GM12878 (cell line): ENCODE results near the gene NOS1AP. TPM values are rescaled to one million over a fixed set of nuclear protein-coding genes. Genes with fewer than 3 reads are reported as not detected.

Experiments used
- ATAC-seq: fragments of 200-7000 bp; cut with Tn5 transposase; 3 replicates; pipeline ENCODE4 v1.9.1; 2020; ENCODE audit warnings: mild to moderate bottlenecking, moderate library complexity
- BruUV-seq: library from RNA; stranded (reverse); fragments of 400-500 nt; replicated peaks from 2 replicates; lab custom pipeline; 2021; lab: Mats Ljungman, UMichigan
- CTCF ChIA-PET: fragments of 300-600 bp; sonication (Branson Sonifier 250); formaldehyde crosslinking; extraction: SDS; loops from one replicate; lab custom pipeline; 2021; ENCODE audit warnings: inconsistent platforms; lab: Yijun Ruan, JAX
- POLR2A ChIA-PET: fragments of 350-600 bp; formaldehyde crosslinking; extraction: SDS; loops from one replicate; lab custom pipeline; 2021; ENCODE audit warnings: inconsistent platforms; lab: Charles Lee
- RAD21 ChIA-PET: fragments of 300-600 bp; sonication (Branson Sonifier 250); formaldehyde crosslinking; loops from one replicate; lab custom pipeline; 2023; ENCODE audit warnings: antibody characterized with exemption; ENCODE audit not compliant: unreplicated experiment; lab: Charles Lee
- SMC1A ChIA-PET: fragments of 300-600 bp; sonication (Branson Sonifier 250); formaldehyde crosslinking; loops from one replicate; lab custom pipeline; 2023; ENCODE audit not compliant: unreplicated experiment, uncharacterized antibody; lab: Charles Lee
- DNase-seq: peaks from one replicate; pipeline ENCODE4 v3.0.0-alpha.2; 2011; ENCODE audit warnings: low read depth, low spot score
- FAIRE-seq: peaks from 3 replicates; lab custom pipeline; 2011; peaks lifted over from hg19 to GRCh38; lab: Jason Lieb, UNC
- H2AFZ ChIP-seq: 2 replicates; pipeline ENCODE4 v1.6.0; 2011; ENCODE audit warnings: low read depth, low read length, control low read depth; ENCODE audit not compliant: control insufficient read depth
- H3K27ac ChIP-seq: 2 replicates; pipeline ENCODE4 v1.5.1; 2011; ENCODE audit warnings: control low read depth; ENCODE audit not compliant: control insufficient read depth, insufficient read depth
- H3K27me3 ChIP-seq, 2 experiments: replicated peaks in 1 of 2; 2 replicates each; pipeline versions ENCODE4 v1.6.0 to v1.6.1; 2011; ENCODE audit warnings: low read length in 1 of 2; ENCODE audit not compliant: control insufficient read depth in 2 of 2, insufficient read depth in 2 of 2
- H3K36me3 ChIP-seq, 2 experiments: 2 replicates each; pipeline ENCODE4 v1.5.1; 2011; ENCODE audit warnings: low read length in 1 of 2; ENCODE audit not compliant: control insufficient read depth in 2 of 2, insufficient read depth in 2 of 2
- H3K4me1 ChIP-seq: 2 replicates; pipeline ENCODE4 v1.6.1; 2011; ENCODE audit warnings: mild to moderate bottlenecking, low read length, moderate library complexity, mixed read lengths; ENCODE audit not compliant: control insufficient read depth, insufficient read depth
- H3K4me2 ChIP-seq: 2 replicates; pipeline ENCODE4 v1.6.0; 2011; ENCODE audit warnings: control low read depth; ENCODE audit not compliant: control insufficient read depth, insufficient read depth
- H3K4me3 ChIP-seq: fragments of 200-600 bp; sonication (generic); 2 replicates; pipeline ENCODE4 v1.5.1; 2016
- H3K79me2 ChIP-seq: 2 replicates; pipeline ENCODE4 v1.6.0; 2011; ENCODE audit warnings: low read length; ENCODE audit not compliant: control insufficient read depth, insufficient read depth
- H3K9ac ChIP-seq: 2 replicates; pipeline ENCODE4 v1.8.0; 2011; ENCODE audit warnings: low read length, control low read depth, mixed read lengths; ENCODE audit not compliant: control insufficient read depth, insufficient read depth
- H3K9me3 ChIP-seq: replicated peaks from 3 replicates; pipeline ENCODE4 v1.5.1; 2011; ENCODE audit warnings: mild to moderate bottlenecking, low read length; ENCODE audit not compliant: control insufficient read depth, insufficient read depth
- H4K20me1 ChIP-seq: 2 replicates; pipeline ENCODE4 v1.6.0; 2011; ENCODE audit not compliant: control insufficient read depth, insufficient read depth
- BCL11A ChIP-seq: IDR thresholded peaks from 2 replicates; pipeline ENCODE4 v1.6.1; 2011; ENCODE audit warnings: low read depth, low read length
- E2F8 ChIP-seq: fragments of 450-650 bp; IDR thresholded peaks from 2 replicates; pipeline ENCODE4 v1.6.1; 2018; ENCODE audit warnings: mild to moderate bottlenecking, low read depth, moderate library complexity; ENCODE audit not compliant: partially characterized antibody
- EP300 ChIP-seq, 2 experiments: fragments of 150-350 bp in 1 of 2; IDR thresholded peaks; 2 replicates each; pipeline ENCODE4 v1.6.1; 2011 to 2012; ENCODE audit warnings: low read depth in 2 of 2, low read length in 2 of 2, borderline replicate concordance in 1 of 2, improper control_type of control experiment in 1 of 2, inconsistent platforms in 1 of 2; ENCODE audit not compliant: control insufficient read depth in 1 of 2
- IRF4 ChIP-seq: IDR thresholded peaks from 2 replicates; pipeline ENCODE4 v1.6.1; 2011; ENCODE audit warnings: low read depth, low read length
- MYB ChIP-seq: fragments of 150-350 bp; IDR thresholded peaks from 2 replicates; pipeline ENCODE4 v1.6.1; 2014; ENCODE audit warnings: mild to moderate bottlenecking, low read depth, low read length, borderline replicate concordance
- PBX3 ChIP-seq: IDR thresholded peaks from 2 replicates; pipeline ENCODE4 v1.6.1; 2011; ENCODE audit warnings: mild to moderate bottlenecking, low read depth, low read length, moderate library complexity; ENCODE audit not compliant: insufficient replicate concordance
- POU2F2 ChIP-seq: IDR thresholded peaks from 3 replicates; pipeline ENCODE4 v1.6.1; 2011; ENCODE audit warnings: low read depth, mild to moderate bottlenecking, low read length, borderline replicate concordance
- RAD21 ChIP-seq: IDR thresholded peaks from 2 replicates; pipeline ENCODE4 v1.6.1; 2011; ENCODE audit warnings: mild to moderate bottlenecking, low read depth, low read length, moderate library complexity; ENCODE audit not compliant: insufficient read depth
- RFX5 ChIP-seq: IDR thresholded peaks from 2 replicates; pipeline ENCODE4 v1.6.1; 2011; ENCODE audit warnings: low read depth, low read length, improper control_type of control experiment
- STAT1 ChIP-seq: fragments of 450-650 bp; conservative IDR thresholded peaks from 2 replicates; pipeline ENCODE4 v1.6.1; 2014; ENCODE audit warnings: antibody characterized with exemption, mild to moderate bottlenecking
- WRNIP1 ChIP-seq: IDR thresholded peaks from 2 replicates; pipeline ENCODE4 v1.6.1; 2011; ENCODE audit warnings: low read depth, low read length, improper control_type of control experiment, borderline replicate concordance
- ZBED1 ChIP-seq: IDR thresholded peaks from 2 replicates; pipeline ENCODE4 v1.6.1; 2016; ENCODE audit warnings: borderline replicate concordance
- ZNF217 ChIP-seq: fragments of 450-650 bp; IDR thresholded peaks from 2 replicates; pipeline ENCODE4 v1.6.1; 2017; ENCODE audit warnings: antibody characterized with exemption, mild to moderate bottlenecking
- WGBS: methylation state at CpG from one replicate; pipeline ENCODE4 v1.1.6; 2016; ENCODE audit warnings: low lambda C conversion rate; ENCODE audit not compliant: insufficient replicate concordance, insufficient coverage; ENCODE audit errors: missing lambda C conversion rate; 5-methylcytosine and 5-hydroxymethylcytosine counted together
- in situ Hi-C: fragments of 300-500 bp; cut with MboI; formaldehyde crosslinking; loops from 9 replicates; pipeline ENCODE4 v1.14.3; 2018; ENCODE audit warnings: mixed read lengths
- intact Hi-C: fragments of 100-400 bp; cut with micrococcal nuclease; formaldehyde crosslinking; loops from one replicate; pipeline ENCODE4 v1.14.2; 2022; ENCODE audit not compliant: unreplicated experiment
- polyA plus RNA-seq, 11 experiments: library from polyadenylated mRNA; depleted of rRNA in 4 of 11; unstranded in 6 of 11; stranded (reverse) in 5 of 11; fragments of >200 nt; fragmentation: Nextera tagmentation in 4 of 11; fragmentation: Illumina TruSeq in 1 of 11; extraction: Ambion mirVana in 4 of 11; extraction: Trizol in 1 of 11; gene quantifications; 1 replicate in 1 of 11; 2 replicates in 10 of 11; pipeline versions ENCODE4 v1.2.1 to v1.2.3, GENCODE V29; 2011 to 2016; ENCODE audit warnings: inconsistent platforms in 2 of 11, missing spikeins in 2 of 11, low read depth in 1 of 11
- total RNA-seq, 4 experiments: library from RNA; depleted of rRNA in 3 of 4; stranded (reverse); fragments of >200 nt in 3 of 4; fragmentation: Illumina TruSeq in 1 of 4; extraction: Trizol in 1 of 4; gene quantifications; 2 replicates each; pipeline versions ENCODE4 v1.2.1 to v1.2.3, GENCODE V29; 2013 to 2021
- TF ChIP-seq, protein P1 (sequence below): IDR thresholded peaks from 2 replicates; pipeline ENCODE4 v1.6.1; 2012; ENCODE audit warnings: low read depth, low read length, improper control_type of control experiment
- TF ChIP-seq, protein P2 (sequence below): fragments of 150-350 bp; IDR thresholded peaks from 2 replicates; pipeline ENCODE4 v1.6.1; 2016; ENCODE audit warnings: low read depth, low read length

Gene NOS1AP
- total and polyA plus RNA-seq, 10 of the 15 experiments (the other 5 are each of a cell fraction or from before 2014, with no cell fraction given), result 0.03 to 0.15 TPM; not detected in 8

DNA sequence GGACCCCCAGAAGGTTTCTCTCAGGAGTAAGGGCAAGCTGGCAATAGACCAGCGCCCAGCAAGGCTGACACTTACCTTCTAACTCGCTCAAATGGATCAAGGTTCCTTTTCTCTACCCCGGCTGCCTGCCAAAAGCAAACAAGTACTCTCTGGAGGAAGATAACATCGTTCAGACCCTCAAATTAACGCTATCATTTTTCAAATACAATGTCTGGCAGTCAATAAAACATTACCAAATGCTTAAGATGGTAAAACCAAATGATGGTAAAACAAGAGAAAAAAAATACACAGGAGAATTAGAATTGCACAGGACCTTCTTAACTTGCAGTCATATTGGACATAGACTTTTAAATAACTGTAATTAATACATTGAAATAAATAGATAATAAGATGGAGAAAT is 159.1 kb downstream of the NOS1AP start:
- peaks cover 8% of the 10 kb centered on the region for H3K4me1 ChIP-seq
- DNase-seq (no peak), ATAC-seq (no peak), FAIRE-seq (no peak)
- ChIA-PET SMC1A (interaction anchor here (0.8 kb wide), 1 partner anchor 10 kb away, joined by 3 read pairs; no protein-coding TSS in a partner anchor), RAD21 (no interaction called here), POLR2A (no interaction called here), CTCF (no interaction called here)
- H3K79me2 ChIP-seq, result no peaks in the 10 kb centered on the region
- no peaks in the 10 kb centered on the region for H3K9me3 ChIP-seq
- TF ChIP-seq RFX5 (no peak), IRF4 (no peak), BCL11A (no peak), MYB (no peak), EP300 (IDR thresholded peaks at IDR 0.05; ENCODE audit: borderline replicate concordance in 1 of 2, control insufficient read depth in 1 of 2, low read depth in 2 of 2, low read length in 2 of 2) (no peak), POU2F2 (no peak), E2F8 (no peak), PBX3 (no peak), ZNF217 (no peak), ZBED1 (no peak), WRNIP1 (no peak), RAD21 (no peak), STAT1 (no peak)
- TF ChIP-seq, protein P1, sequence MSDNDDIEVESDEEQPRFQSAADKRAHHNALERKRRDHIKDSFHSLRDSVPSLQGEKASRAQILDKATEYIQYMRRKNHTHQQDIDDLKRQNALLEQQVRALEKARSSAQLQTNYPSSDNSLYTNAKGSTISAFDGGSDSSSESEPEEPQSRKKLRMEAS, result no peak
- TF ChIP-seq, protein P2, sequence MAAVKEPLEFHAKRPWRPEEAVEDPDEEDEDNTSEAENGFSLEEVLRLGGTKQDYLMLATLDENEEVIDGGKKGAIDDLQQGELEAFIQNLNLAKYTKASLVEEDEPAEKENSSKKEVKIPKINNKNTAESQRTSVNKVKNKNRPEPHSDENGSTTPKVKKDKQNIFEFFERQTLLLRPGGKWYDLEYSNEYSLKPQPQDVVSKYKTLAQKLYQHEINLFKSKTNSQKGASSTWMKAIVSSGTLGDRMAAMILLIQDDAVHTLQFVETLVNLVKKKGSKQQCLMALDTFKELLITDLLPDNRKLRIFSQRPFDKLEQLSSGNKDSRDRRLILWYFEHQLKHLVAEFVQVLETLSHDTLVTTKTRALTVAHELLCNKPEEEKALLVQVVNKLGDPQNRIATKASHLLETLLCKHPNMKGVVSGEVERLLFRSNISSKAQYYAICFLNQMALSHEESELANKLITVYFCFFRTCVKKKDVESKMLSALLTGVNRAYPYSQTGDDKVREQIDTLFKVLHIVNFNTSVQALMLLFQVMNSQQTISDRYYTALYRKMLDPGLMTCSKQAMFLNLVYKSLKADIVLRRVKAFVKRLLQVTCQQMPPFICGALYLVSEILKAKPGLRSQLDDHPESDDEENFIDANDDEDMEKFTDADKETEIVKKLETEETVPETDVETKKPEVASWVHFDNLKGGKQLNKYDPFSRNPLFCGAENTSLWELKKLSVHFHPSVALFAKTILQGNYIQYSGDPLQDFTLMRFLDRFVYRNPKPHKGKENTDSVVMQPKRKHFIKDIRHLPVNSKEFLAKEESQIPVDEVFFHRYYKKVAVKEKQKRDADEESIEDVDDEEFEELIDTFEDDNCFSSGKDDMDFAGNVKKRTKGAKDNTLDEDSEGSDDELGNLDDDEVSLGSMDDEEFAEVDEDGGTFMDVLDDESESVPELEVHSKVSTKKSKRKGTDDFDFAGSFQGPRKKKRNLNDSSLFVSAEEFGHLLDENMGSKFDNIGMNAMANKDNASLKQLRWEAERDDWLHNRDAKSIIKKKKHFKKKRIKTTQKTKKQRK, result no peak
- in situ Hi-C loops, result no loop called here
- no peak overlapping the region for H3K9ac ChIP-seq
- no peaks in the 10 kb centered on the region for H4K20me1 ChIP-seq
- H3K27me3 ChIP-seq, result no peaks in the 10 kb centered on the region
- no peak overlapping the region for H2AFZ ChIP-seq
- 12% methylated on average over 5 of the region's 5 CpGs for WGBS
- no peak overlapping the region for H3K4me3 ChIP-seq
- H3K27ac ChIP-seq, result no peak overlapping the region
- intact Hi-C loops, result no loop called here
- BruUV-seq, result no TSS peak
- H3K4me2 ChIP-seq, result no peak overlapping the region
- H3K36me3 ChIP-seq, result no peaks in the 10 kb centered on the region
